Neuron (in vitro differentiated cells): ENCODE data around the gene NISCH.

Experiments
- H2AFZ ChIP-seq: one replicate; pipeline ENCODE4 v1.6.1; 2013; ENCODE audit warnings: low read depth, mild to moderate bottlenecking, inconsistent platforms, low read length, moderate library complexity
- H3K27me3 ChIP-seq: one replicate; pipeline ENCODE4 v1.6.1; 2013; ENCODE audit warnings: low read length; ENCODE audit not compliant: insufficient read depth
- H3K36me3 ChIP-seq: one replicate; pipeline ENCODE4 v1.6.1; 2013; ENCODE audit warnings: low read length; ENCODE audit not compliant: insufficient read depth
- H3K4me1 ChIP-seq: one replicate; pipeline ENCODE4 v1.6.1; 2013; ENCODE audit warnings: low read length; ENCODE audit not compliant: insufficient read depth
- H3K4me3 ChIP-seq: 2 replicates; pipeline ENCODE4 v1.5.1; 2013; ENCODE audit warnings: mild to moderate bottlenecking, low read length, moderate library complexity
- H3K9me3 ChIP-seq: one replicate; pipeline ENCODE4 v1.6.1; 2013; ENCODE audit warnings: low read length

NISCH gene

GRCh38 chr3:52532838-52533622, 77.6 kb downstream of the NISCH start:
- peaks cover 18% of the 10 kb centered on the region for H3K4me1 ChIP-seq
- peaks cover 9% of the 10 kb centered on the region for H3K36me3 ChIP-seq
- no peaks in the 10 kb centered on the region for H3K27me3 ChIP-seq
- no peak overlapping the region for H2AFZ ChIP-seq
- H3K9me3 ChIP-seq, result no peaks in the 10 kb centered on the region
- peak overlapping the region; percentile 53 for H3K4me3 ChIP-seq

DNA sequence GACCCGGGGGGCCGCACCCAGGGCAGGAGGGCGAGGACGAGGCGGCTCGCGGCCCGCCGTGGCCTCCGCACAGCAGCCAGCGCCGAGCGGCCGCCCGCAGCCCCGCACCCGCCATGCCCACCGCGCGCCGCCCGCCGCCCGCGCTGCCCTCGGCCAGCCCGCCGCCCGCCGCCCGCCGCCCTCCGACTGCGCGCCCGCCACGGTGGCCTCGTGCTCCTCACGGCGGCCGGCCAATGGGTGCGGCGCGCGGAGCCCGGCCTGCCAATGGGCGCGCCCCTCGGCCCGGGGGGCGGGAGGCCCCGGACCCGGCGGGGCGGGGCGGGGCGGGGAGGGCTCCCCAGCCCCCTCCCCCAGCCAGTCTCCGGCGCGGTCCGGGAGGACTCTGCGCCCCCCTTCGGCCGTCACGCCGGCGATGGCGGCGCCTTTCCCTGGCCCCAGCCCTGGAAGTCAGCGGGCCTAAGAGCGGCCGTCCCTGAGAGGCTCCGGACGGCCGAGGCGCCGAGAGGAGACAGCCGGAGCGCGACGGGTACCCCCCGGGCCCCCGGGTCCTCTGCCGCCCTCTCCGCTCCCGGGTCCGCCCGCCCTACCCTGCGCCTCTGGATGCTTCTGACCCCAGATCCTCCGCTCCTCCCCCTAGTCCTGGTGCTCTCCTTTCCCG, 78.3 kb downstream of the NISCH start, which contains the start of gene NT5DC2:
TSS of gene NT5DC2 (minus strand) at position 235 of the 658 bp plus-strand sequence. CDS start at position 115, 120 bp downstream.
- H3K9me3 ChIP-seq, result no peaks in the 10 kb centered on the region
- peak within 1 kb of the TSS; percentile 53 for H3K4me3 ChIP-seq
- peaks cover 7% of the 10 kb centered on the region for H3K36me3 ChIP-seq
- H3K4me1 ChIP-seq, result peaks cover 20% of the 10 kb centered on the region
- H3K27me3 ChIP-seq, result no peaks in the 10 kb centered on the region
- H2AFZ ChIP-seq, result no peak within 1 kb of the TSS

DNA sequence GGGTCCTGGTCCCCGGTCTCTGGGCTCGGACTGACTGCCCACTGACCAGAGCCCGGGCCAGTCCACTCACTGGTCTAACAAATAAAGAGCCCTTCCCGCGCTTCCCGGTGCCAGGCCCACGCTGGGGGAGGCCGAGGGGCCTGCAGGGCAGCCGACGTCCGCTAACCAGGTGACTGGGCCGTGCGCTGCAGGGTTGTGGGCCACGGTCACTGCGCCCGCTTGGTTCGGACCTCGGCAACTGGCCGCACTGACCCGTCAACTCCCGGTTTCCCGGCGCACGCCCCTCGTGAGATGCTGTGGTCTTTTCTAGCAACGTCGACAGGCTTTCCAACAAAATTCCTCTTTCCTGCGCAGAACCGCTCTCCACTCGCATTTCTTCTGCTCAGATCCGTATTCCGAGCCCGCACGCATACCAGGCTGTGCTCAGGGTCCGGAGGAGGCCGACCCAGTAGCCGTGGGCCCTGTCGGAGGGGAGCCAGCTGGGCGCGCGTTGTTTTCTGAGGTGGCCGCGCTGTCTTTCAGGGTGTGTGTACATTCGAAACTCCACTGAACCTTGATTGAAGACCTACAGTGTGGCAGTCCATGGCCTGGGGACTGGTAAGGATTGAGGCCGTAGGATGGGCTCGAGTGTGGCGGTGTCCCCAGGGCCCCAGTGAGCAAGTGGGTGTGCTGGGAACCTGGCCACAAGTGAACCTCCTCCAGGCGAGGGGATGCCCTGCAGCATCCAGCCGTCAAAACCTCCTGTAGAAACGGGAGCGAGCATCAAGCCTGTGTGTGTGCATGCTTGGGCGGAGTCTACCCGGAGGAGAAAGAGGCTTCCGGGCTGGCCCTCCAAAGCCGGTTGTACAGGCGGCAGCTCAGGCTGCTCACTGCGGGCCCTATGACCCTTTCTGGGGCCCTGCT, 79.1 kb downstream of the NISCH start:
- Histone ChIP-seq H2AFZ (no peak overlapping the region), H3K9me3 (no peaks in the 10 kb centered on the region), H3K4me1 (peaks cover 20% of the 10 kb centered on the region), H3K36me3 (peaks cover 5% of the 10 kb centered on the region), H3K27me3 (no peaks in the 10 kb centered on the region), H3K4me3 (peak overlapping the region; percentile 15)

GRCh38 chr3:52535411-52536111, 80.2 kb downstream of the NISCH start:
- Histone ChIP-seq H3K9me3 (no peaks in the 10 kb centered on the region), H3K4me3 (no peak overlapping the region), H3K27me3 (no peaks in the 10 kb centered on the region), H2AFZ (no peak overlapping the region), H3K36me3 (peaks cover 6% of the 10 kb centered on the region), H3K4me1 (peaks cover 20% of the 10 kb centered on the region)

- H3K36me3 ChIP-seq, result peaks cover 10% of the 10 kb centered on the region
- no peaks in the 10 kb centered on the region for H3K9me3 ChIP-seq
- no peak overlapping the region for H2AFZ ChIP-seq
- no peaks in the 10 kb centered on the region for H3K27me3 ChIP-seq
- H3K4me1 ChIP-seq, result peaks cover 20% of the 10 kb centered on the region
- no peak overlapping the region for H3K4me3 ChIP-seq
Measured at GRCh38 chr3:52536112-52536368, 80.6 kb downstream of the NISCH start.

DNA sequence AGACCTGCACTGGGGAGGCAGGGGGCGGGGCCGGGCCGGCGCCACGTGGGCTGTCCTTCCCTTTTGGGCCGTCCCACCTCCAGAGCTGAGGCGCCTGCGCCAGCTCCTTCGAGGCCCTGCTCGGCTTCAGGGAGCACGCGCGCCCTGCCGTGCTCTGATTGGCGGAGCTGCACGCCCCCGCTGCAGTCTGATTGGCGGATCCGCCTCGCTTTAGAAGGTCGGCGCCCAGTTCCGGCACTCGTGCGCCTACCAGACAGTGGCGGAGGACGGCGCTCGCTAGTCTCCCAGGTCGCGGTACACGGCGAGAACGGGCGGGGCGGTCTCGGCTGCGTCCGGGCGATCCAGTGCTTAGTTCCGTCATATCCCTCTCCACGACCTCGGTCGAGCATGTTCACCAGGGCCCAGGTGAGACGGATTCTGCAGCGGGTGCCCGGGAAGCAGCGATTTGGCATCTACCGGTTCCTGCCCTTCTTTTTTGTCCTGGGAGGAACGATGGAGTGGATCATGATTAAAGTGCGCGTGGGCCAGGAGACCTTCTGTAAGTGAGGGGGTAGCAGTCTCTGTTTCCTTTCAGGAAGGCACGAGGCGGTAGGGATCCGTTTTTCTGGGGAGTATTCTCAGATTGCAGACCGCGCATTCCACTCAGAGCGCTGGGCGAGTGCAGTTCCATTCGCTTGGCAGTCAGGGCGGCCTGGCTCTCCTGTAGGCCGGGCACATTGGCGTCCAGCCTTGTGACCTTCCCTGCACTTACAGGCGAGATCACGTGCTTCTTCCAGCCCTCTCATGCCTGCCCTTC, 81.2 kb downstream of the NISCH start, which contains the start of gene UQCC5:
TSS of gene UQCC5 (plus strand) at position 237 of the 796 bp plus-strand sequence. CDS start at position 388, 151 bp downstream.
- H3K4me3 ChIP-seq, result peak within 1 kb of the TSS; percentile 56
- peaks cover 14% of the 10 kb centered on the region for H3K36me3 ChIP-seq
- H2AFZ ChIP-seq, result peak within 1 kb of the TSS; percentile 14
- peaks cover 20% of the 10 kb centered on the region for H3K4me1 ChIP-seq
- no peaks in the 10 kb centered on the region for H3K9me3 ChIP-seq
- H3K27me3 ChIP-seq, result no peaks in the 10 kb centered on the region

DNA sequence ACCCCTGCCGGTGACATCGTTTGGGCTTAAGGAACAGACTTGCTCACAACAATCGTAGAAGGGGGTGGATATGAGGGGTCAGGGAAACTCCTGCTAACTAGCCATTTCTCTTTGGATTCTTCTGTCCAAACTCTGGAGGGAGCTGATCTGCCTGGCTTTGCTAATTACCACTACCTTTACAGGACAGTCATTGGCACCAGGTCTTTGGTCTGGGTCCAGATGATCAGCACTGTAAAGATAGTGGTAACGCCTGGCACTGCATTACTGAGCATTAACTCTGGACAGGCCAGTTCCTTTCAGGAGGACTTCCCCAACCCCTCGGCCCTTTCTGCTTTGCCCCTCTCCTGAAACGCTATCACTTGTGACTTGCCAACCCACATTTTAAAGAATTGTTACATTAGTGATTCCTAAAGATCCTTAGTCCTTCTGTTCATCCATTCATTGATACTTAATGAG, 81.8 kb downstream of the NISCH start:
- Histone ChIP-seq H3K4me3 (peak overlapping the region; percentile 56), H3K36me3 (peaks cover 14% of the 10 kb centered on the region), H2AFZ (no peak overlapping the region)

GRCh38 chr3:52537726-52538421, 82.5 kb downstream of the NISCH start:
- H3K27me3 ChIP-seq, result no peaks in the 10 kb centered on the region
- H3K36me3 ChIP-seq, result peaks cover 14% of the 10 kb centered on the region
- H3K9me3 ChIP-seq, result no peaks in the 10 kb centered on the region
- H3K4me1 ChIP-seq, result peaks cover 17% of the 10 kb centered on the region
- peak overlapping the region; percentile 56 for H3K4me3 ChIP-seq
- H2AFZ ChIP-seq, result no peak overlapping the region

More for the DNA sequence above, 81.8 kb downstream of the NISCH start:
- H3K4me1 ChIP-seq, result peaks cover 19% of the 10 kb centered on the region
- no peaks in the 10 kb centered on the region for H3K9me3 ChIP-seq
- no peaks in the 10 kb centered on the region for H3K27me3 ChIP-seq

- no peak overlapping the region for H2AFZ ChIP-seq
- H3K4me3 ChIP-seq, result no peak overlapping the region
- H3K4me1 ChIP-seq, result peaks cover 17% of the 10 kb centered on the region
- H3K9me3 ChIP-seq, result no peaks in the 10 kb centered on the region
- no peaks in the 10 kb centered on the region for H3K27me3 ChIP-seq
- peaks cover 19% of the 10 kb centered on the region for H3K36me3 ChIP-seq
Measured at GRCh38 chr3:52539010-52539653, 83.7 kb downstream of the NISCH start.

- H3K27me3 ChIP-seq, result no peaks in the 10 kb centered on the region
- H3K4me1 ChIP-seq, result peaks cover 13% of the 10 kb centered on the region
- H2AFZ ChIP-seq, result no peak overlapping the region
- H3K9me3 ChIP-seq, result no peaks in the 10 kb centered on the region
- H3K4me3 ChIP-seq, result no peak overlapping the region
- H3K36me3 ChIP-seq, result peaks cover 28% of the 10 kb centered on the region
Measured at GRCh38 chr3:52541050-52541449, 85.6 kb downstream of the NISCH start.
